Measurements from ENCODE around the gene RCSD1.
A peak's percentile ranks its signal among the peaks of the same experiment; 100 is the strongest.
"Not testable (repeated sequence)": the region's sequence is repeated elsewhere in the genome, so short reads cannot be mapped to it uniquely, and the experiment has no call there.

RCSD1 gene

GRCh38 chr1:167717351-167717750 is 87.3 kb downstream of the RCSD1 start:
- DNase-seq = no peak

- DNase-seq = no peak
Observed at GRCh38 chr1:167718914-167719691, 89.1 kb downstream of the RCSD1 start.

- DNase-seq = not testable (repeated sequence)
Observed at GRCh38 chr1:167719715-167720421, 89.8 kb downstream of the RCSD1 start.

- no peak for DNase-seq
Observed at GRCh38 chr1:167720965-167721616, 91.1 kb downstream of the RCSD1 start.

- DNase-seq = peak; percentile 96
Observed at GRCh38 chr1:167721617-167722151, 91.7 kb downstream of the RCSD1 start, which contains the start of gene MPZL1. MPZL1 (plus strand) TSS chr1:167721982; CDS start chr1:167722152, 170 bp downstream.

GRCh38 chr1:167722152-167722869 is 92.3 kb downstream of the RCSD1 start:
- peak; percentile 72 for DNase-seq

GRCh38 chr1:167722870-167723251 is 92.8 kb downstream of the RCSD1 start:
- no peak for DNase-seq

GRCh38 chr1:167723707-167724323 is 93.8 kb downstream of the RCSD1 start:
- DNase-seq = no peak

GRCh38 chr1:167726008-167726407 is 96.0 kb downstream of the RCSD1 start:
- DNase-seq = no peak

- no peak for DNase-seq
Observed at GRCh38 chr1:167728818-167729410, 98.9 kb downstream of the RCSD1 start.

- DNase-seq = no peak
Observed at GRCh38 chr1:167734227-167734626, 104.2 kb downstream of the RCSD1 start.

GRCh38 chr1:167734841-167735240 is 104.8 kb downstream of the RCSD1 start:
- DNase-seq = no peak

GRCh38 chr1:167737169-167737568 is 107.1 kb downstream of the RCSD1 start:
- DNase-seq = no peak

- no peak for DNase-seq
Observed at GRCh38 chr1:167738158-167738557, 108.1 kb downstream of the RCSD1 start.

- no peak for DNase-seq
Observed at GRCh38 chr1:167739752-167740151, 109.7 kb downstream of the RCSD1 start.

- DNase-seq = not testable (repeated sequence)
Observed at GRCh38 chr1:167741103-167741502, 111.1 kb downstream of the RCSD1 start.

GRCh38 chr1:167742392-167743057 is 112.5 kb downstream of the RCSD1 start:
- not testable (repeated sequence) for DNase-seq

- no peak for DNase-seq
Observed at GRCh38 chr1:167744901-167745300, 114.9 kb downstream of the RCSD1 start.

- no peak for DNase-seq
Observed at GRCh38 chr1:167746013-167746672, 116.1 kb downstream of the RCSD1 start.

- no peak for DNase-seq
Observed at GRCh38 chr1:167746988-167747655, 117.1 kb downstream of the RCSD1 start.
